Prostate gland (tissue), 2 donors: ENCODE results near the gene ARHGAP31.

Source experiments
- POLR2AphosphoS5 ChIP-seq: sonication (generic); formaldehyde crosslinking; IDR thresholded peaks from one replicate; pipeline ENCODE4 v1.6.1; 2017; ENCODE audit warnings: antibody characterized with exemption
- TF ChIP-seq, protein P1 (sequence below), 4 experiments: fragments of 200-600 bp in 2 of 4; fragments of 450-650 bp in 2 of 4; sonication (generic) in 2 of 4; IDR thresholded peaks; 1 replicate in 3 of 4; 2 replicates in 1 of 4; pipeline ENCODE4 v1.5.1; 2016 to 2019; ENCODE audit warnings: antibody characterized with exemption in 4 of 4, mild to moderate bottlenecking in 2 of 4, moderate library complexity in 2 of 4

GRCh38 chr3:119311081-119311925 is 17.1 kb downstream of the ARHGAP31 start:
- TF ChIP-seq, protein P1, sequence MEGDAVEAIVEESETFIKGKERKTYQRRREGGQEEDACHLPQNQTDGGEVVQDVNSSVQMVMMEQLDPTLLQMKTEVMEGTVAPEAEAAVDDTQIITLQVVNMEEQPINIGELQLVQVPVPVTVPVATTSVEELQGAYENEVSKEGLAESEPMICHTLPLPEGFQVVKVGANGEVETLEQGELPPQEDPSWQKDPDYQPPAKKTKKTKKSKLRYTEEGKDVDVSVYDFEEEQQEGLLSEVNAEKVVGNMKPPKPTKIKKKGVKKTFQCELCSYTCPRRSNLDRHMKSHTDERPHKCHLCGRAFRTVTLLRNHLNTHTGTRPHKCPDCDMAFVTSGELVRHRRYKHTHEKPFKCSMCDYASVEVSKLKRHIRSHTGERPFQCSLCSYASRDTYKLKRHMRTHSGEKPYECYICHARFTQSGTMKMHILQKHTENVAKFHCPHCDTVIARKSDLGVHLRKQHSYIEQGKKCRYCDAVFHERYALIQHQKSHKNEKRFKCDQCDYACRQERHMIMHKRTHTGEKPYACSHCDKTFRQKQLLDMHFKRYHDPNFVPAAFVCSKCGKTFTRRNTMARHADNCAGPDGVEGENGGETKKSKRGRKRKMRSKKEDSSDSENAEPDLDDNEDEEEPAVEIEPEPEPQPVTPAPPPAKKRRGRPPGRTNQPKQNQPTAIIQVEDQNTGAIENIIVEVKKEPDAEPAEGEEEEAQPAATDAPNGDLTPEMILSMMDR (IDR thresholded peaks at IDR 0.05), result no peak
- no peak for TF ChIP-seq POLR2AphosphoS5
